Colonic mucosa (tissue), 4 donors: ENCODE measurements around the gene INPP5A. TPM values are rescaled to one million over a fixed set of nuclear protein-coding genes. Genes with fewer than 3 reads are reported as not detected.

Experiments
- DNase-seq: peaks from one replicate; pipeline ENCODE4 v3.0.0-alpha.2; 2020
- H3K27ac ChIP-seq: fragments of 200-600 bp; one replicate; pipeline ENCODE4 v1.8.0; 2021
- H3K27me3 ChIP-seq: fragments of 200-600 bp; one replicate; pipeline ENCODE4 v1.8.0; 2021
- H3K36me3 ChIP-seq: fragments of 200-600 bp; one replicate; pipeline ENCODE4 v1.8.0; 2021
- H3K4me1 ChIP-seq: fragments of 200-600 bp; one replicate; pipeline ENCODE4 v1.8.0; 2021; ENCODE audit warnings: mild to moderate bottlenecking
- H3K4me3 ChIP-seq: fragments of 200-600 bp; one replicate; pipeline ENCODE4 v1.8.0; 2021
- H3K9ac ChIP-seq, 2 donors: one replicate each; pipeline ENCODE4 v1.7.0; 2013; ENCODE audit warnings: control low read depth in 2 of 2, low read depth in 2 of 2, low read length in 2 of 2
- H3K9me3 ChIP-seq: fragments of 200-600 bp; one replicate; pipeline ENCODE4 v1.8.0; 2021
- CTCF ChIP-seq: fragments of 200-600 bp; IDR thresholded peaks from one replicate; pipeline ENCODE4 v1.8.0; 2022; ENCODE audit warnings: antibody characterized with exemption, mild to moderate bottlenecking
- intact Hi-C: fragments of 100-400 bp; cut with DNase I; formaldehyde crosslinking; loops from one replicate; pipeline ENCODE4 v1.14.1; 2022
- total RNA-seq, 2 donors: library from RNA; stranded (reverse); fragmentation: NEBNext Ultra II Directional in 1 of 2; extraction: Animal tissue kit (Norgen Biotek cat#: 25700) in 1 of 2; gene quantifications; one replicate each; pipeline ENCODE4 v1.2.1, GENCODE V29; 2021
- donor health status: healthy.
- donor health status: DM: no; HTN: no; CAD: no.
- donor health status: DM: no; HTN: no; CAD: no.

INPP5A gene
- total RNA-seq, 2 donors from 2014 or later, result 29.9 to 41.5 TPM

GRCh38 chr10:132545659-132546367, 8.2 kb downstream of the INPP5A start:
- Histone ChIP-seq H3K9ac (no peak overlapping the region), H3K27me3 (no peaks in the 10 kb centered on the region), H3K4me1 (no peaks in the 10 kb centered on the region), H3K4me3 (no peak overlapping the region), H3K27ac (no peak overlapping the region), H3K9me3 (no peaks in the 10 kb centered on the region), H3K36me3 (no peaks in the 10 kb centered on the region)
- no peak for DNase-seq
- intact Hi-C loops, result no loop called here
- TF ChIP-seq CTCF, result no peak

- intact Hi-C loops, result no loop called here
- H3K4me1 ChIP-seq, result no peaks in the 10 kb centered on the region
- H3K27ac ChIP-seq, result no peak overlapping the region
- H3K36me3 ChIP-seq, result no peaks in the 10 kb centered on the region
- H3K27me3 ChIP-seq, result no peaks in the 10 kb centered on the region
- no peak overlapping the region for H3K4me3 ChIP-seq
- no peaks in the 10 kb centered on the region for H3K9me3 ChIP-seq
- no peak for TF ChIP-seq CTCF
- no peak for DNase-seq
- H3K9ac ChIP-seq, result no peak overlapping the region
Measured at GRCh38 chr10:132546567-132547420, 9.2 kb downstream of the INPP5A start.

- Histone ChIP-seq H3K27me3 (no peaks in the 10 kb centered on the region), H3K9me3 (no peaks in the 10 kb centered on the region), H3K36me3 (no peaks in the 10 kb centered on the region), H3K4me3 (no peak overlapping the region), H3K4me1 (no peaks in the 10 kb centered on the region), H3K9ac (no peak overlapping the region), H3K27ac (no peak overlapping the region)
- intact Hi-C loops, result no loop called here
- no peak for DNase-seq
- TF ChIP-seq CTCF, result no peak
Measured at GRCh38 chr10:132547421-132547861, 9.9 kb downstream of the INPP5A start.

GRCh38 chr10:132548106-132548823, 10.7 kb downstream of the INPP5A start:
- no peak for DNase-seq

More at GRCh38 chr10:132548106-132548823, 10.7 kb downstream of the INPP5A start:
- H3K9ac ChIP-seq, result no peak overlapping the region
- H3K36me3 ChIP-seq, result no peaks in the 10 kb centered on the region
- no peak for TF ChIP-seq CTCF
- H3K4me3 ChIP-seq, result no peak overlapping the region
- intact Hi-C loops, result no loop called here
- H3K27me3 ChIP-seq, result no peaks in the 10 kb centered on the region
- H3K9me3 ChIP-seq, result no peaks in the 10 kb centered on the region
- no peak overlapping the region for H3K27ac ChIP-seq
- H3K4me1 ChIP-seq, result no peaks in the 10 kb centered on the region
